Anterior cingulate cortex (tissue), 58 donors: ENCODE measurements around the gene ARL15.

ENCODE experiments used
- DNase-seq, 58 donors: peaks; one replicate each; lab custom pipeline; 2025; lab: John Stamatoyannopoulos, UW

The ARL15 gene

GRCh38 chr5:54171645-54172384 is 138.6 kb downstream of the ARL15 start:
- DNase-seq: no peak

GRCh38 chr5:54165687-54166086 is 144.7 kb downstream of the ARL15 start:
- no peak for DNase-seq

- DNase-seq: no peak
Measured at GRCh38 chr5:54162184-54162583, 148.2 kb downstream of the ARL15 start.

- DNase-seq: no peak
Measured at GRCh38 chr5:54160329-54160728, 150.0 kb downstream of the ARL15 start.

- DNase-seq: no peak
Measured at GRCh38 chr5:54159893-54160195, 150.5 kb downstream of the ARL15 start.

- DNase-seq: no peak
Measured at GRCh38 chr5:54159153-54159892, 151.1 kb downstream of the ARL15 start.

GRCh38 chr5:54156577-54156976 is 153.8 kb downstream of the ARL15 start:
- no peak for DNase-seq

GRCh38 chr5:54150841-54151240 is 159.5 kb downstream of the ARL15 start:
- no peak for DNase-seq

GRCh38 chr5:54148858-54149257 is 161.5 kb downstream of the ARL15 start:
- no peak for DNase-seq

GRCh38 chr5:54148067-54148845 is 162.1 kb downstream of the ARL15 start:
- DNase-seq: no peak

GRCh38 chr5:54146916-54147315 is 163.5 kb downstream of the ARL15 start:
- DNase-seq: no peak

GRCh38 chr5:54146390-54146789 is 164.0 kb downstream of the ARL15 start:
- DNase-seq: no peak

- DNase-seq: no peak
Measured at GRCh38 chr5:54140247-54140840, 170.0 kb downstream of the ARL15 start.

- no peak for DNase-seq
Measured at GRCh38 chr5:54136516-54137440, 173.6 kb downstream of the ARL15 start.

GRCh38 chr5:54135042-54135441 is 175.3 kb downstream of the ARL15 start:
- DNase-seq: no peak

- no peak for DNase-seq
Measured at GRCh38 chr5:54133917-54134316, 176.5 kb downstream of the ARL15 start.

- DNase-seq: no peak
Measured at GRCh38 chr5:54120473-54120872, 189.9 kb downstream of the ARL15 start.

- no peak for DNase-seq
Measured at GRCh38 chr5:54117957-54118356, 192.4 kb downstream of the ARL15 start.

GRCh38 chr5:54115735-54116403 is 194.5 kb downstream of the ARL15 start:
- DNase-seq: no peak
